Measurements from ENCODE around the gene PVRIG.
"Not testable (repeated sequence)": the region's sequence is repeated elsewhere in the genome, so short reads cannot be mapped to it uniquely, and the experiment has no call there.

The PVRIG gene

GRCh38 chr7:100239975-100240374, 20.2 kb downstream of the PVRIG start:
- not testable (repeated sequence) for H3K36me3 ChIP-seq (ENCODE audit: low read depth); H3K4me1 ChIP-seq (ENCODE audit: insufficient read depth, poor library complexity, severe bottlenecking); H3K27me3 ChIP-seq (ENCODE audit: insufficient read depth, poor library complexity, severe bottlenecking); H3K9me3 ChIP-seq (ENCODE audit: severe bottlenecking); H3K4me3 ChIP-seq (ENCODE audit: severe bottlenecking); H3K27ac ChIP-seq (ENCODE audit: poor library complexity, severe bottlenecking); DNase-seq (ENCODE audit: low spot score)
- peak; percentile 66 for ATAC-seq (ENCODE audit: low read depth)

DNA sequence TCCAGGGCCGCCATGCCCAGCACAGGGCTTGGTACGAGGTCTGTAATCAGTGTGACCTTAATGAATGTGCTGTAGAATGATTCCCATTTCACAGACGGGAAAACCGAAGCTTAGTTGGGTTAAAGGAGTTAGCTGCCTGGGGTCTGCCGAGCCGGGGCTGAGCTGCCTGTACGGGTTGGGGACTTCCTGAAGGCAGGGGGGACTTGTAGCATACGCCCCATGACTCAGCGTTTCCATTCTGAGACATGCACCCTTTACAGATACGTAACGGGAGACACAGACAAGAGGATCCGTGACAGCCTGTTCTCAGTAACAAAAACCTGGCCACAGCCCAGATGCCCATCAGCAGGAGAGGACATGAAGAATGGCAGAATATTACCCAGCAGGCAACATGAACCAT, 23.6 kb downstream of the PVRIG start:
- not testable (repeated sequence) for DNase-seq (ENCODE audit: low spot score); H3K4me3 ChIP-seq (ENCODE audit: severe bottlenecking); H3K36me3 ChIP-seq (ENCODE audit: low read depth); H3K9me3 ChIP-seq (ENCODE audit: severe bottlenecking); H3K27ac ChIP-seq (ENCODE audit: poor library complexity, severe bottlenecking); H3K27me3 ChIP-seq (ENCODE audit: insufficient read depth, poor library complexity, severe bottlenecking); ATAC-seq (ENCODE audit: low read depth)
- H3K4me1 ChIP-seq (ENCODE audit: insufficient read depth, poor library complexity, severe bottlenecking): peaks cover 12% of the 10 kb centered on the region

DNA sequence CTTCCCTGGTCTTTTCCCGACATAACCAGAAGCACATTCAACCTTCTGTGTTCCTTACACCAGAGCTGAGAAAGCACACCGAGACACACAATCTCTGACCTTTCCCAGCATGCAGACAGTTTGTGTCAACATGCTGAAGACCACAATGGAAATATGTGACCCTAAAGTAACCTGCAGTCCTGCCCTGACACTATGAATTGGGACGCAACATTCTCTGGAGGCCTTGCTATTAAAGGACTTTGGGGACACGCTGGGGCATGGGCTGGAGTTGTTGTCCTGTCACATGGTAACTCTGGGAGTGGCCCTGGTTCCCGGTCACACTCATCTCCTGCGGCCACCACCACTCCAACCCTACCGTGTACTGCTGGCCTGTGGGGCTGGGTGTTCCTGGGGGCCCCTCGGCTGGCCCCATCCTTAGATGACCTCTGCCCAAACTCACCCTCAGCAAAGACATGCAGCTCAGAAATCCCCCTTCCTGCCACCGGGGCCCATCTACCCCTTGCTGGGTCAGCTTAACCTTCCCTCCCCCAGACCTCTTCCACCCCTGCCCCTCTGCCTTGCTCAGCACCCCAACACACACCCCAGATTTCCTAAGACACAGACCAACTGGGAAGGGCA, 25.3 kb downstream of the PVRIG start:
- H3K9me3 ChIP-seq (ENCODE audit: severe bottlenecking); H3K27me3 ChIP-seq (ENCODE audit: insufficient read depth, poor library complexity, severe bottlenecking); H3K4me3 ChIP-seq (ENCODE audit: severe bottlenecking); DNase-seq (ENCODE audit: low spot score); H3K36me3 ChIP-seq (ENCODE audit: low read depth); H3K27ac ChIP-seq (ENCODE audit: poor library complexity, severe bottlenecking); ATAC-seq (ENCODE audit: low read depth): not testable (repeated sequence)
- peaks cover 12% of the 10 kb centered on the region for H3K4me1 ChIP-seq (ENCODE audit: insufficient read depth, poor library complexity, severe bottlenecking)

DNA sequence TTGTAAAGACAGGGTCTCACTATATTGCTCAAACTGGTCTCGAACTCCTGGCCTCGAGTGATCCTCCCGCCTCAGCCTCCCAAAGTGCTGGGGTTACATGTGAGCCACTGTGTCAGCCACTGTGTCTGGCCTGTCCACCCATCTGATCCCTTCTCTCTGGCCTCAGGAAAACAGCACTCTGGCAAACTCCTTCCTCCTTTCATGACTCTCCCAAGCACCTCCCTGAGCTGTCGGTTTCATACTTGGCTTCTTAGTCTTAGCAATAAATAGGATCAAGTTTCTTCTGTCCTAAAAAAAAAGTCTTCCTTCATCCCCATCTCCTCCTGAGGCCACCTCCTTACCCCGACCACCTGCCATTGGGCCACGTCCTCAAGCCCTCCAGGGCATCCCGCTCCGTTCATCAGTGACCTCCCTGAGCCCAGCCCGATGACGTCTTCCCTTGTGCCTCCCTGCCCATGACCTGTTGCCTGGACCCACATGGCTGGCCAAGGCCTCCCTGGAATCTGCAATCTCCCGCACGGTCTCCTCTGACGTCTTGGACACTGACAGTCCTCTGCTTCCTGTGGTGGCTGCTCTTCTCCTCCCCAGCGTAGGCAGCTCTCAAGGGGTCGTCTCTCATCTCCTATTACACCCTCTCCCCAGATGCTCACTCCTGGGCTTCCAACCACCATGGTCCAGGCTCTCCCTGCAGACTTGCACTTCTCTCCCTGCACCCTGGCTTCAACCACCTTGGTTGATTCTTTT, 26.5 kb downstream of the PVRIG start:
- H3K36me3 ChIP-seq (ENCODE audit: low read depth); H3K9me3 ChIP-seq (ENCODE audit: severe bottlenecking); ATAC-seq (ENCODE audit: low read depth); H3K27me3 ChIP-seq (ENCODE audit: insufficient read depth, poor library complexity, severe bottlenecking); H3K4me3 ChIP-seq (ENCODE audit: severe bottlenecking); DNase-seq (ENCODE audit: low spot score); H3K27ac ChIP-seq (ENCODE audit: poor library complexity, severe bottlenecking): not testable (repeated sequence)
- peaks cover 12% of the 10 kb centered on the region for H3K4me1 ChIP-seq (ENCODE audit: insufficient read depth, poor library complexity, severe bottlenecking)

- not testable (repeated sequence) for H3K36me3 ChIP-seq (ENCODE audit: low read depth); H3K9me3 ChIP-seq (ENCODE audit: severe bottlenecking); H3K4me3 ChIP-seq (ENCODE audit: severe bottlenecking); DNase-seq (ENCODE audit: low spot score); H3K27me3 ChIP-seq (ENCODE audit: insufficient read depth, poor library complexity, severe bottlenecking); H3K27ac ChIP-seq (ENCODE audit: poor library complexity, severe bottlenecking); ATAC-seq (ENCODE audit: low read depth)
- H3K4me1 ChIP-seq (ENCODE audit: insufficient read depth, poor library complexity, severe bottlenecking): peaks cover 12% of the 10 kb centered on the region
These were observed 27.1 kb downstream of the PVRIG start for GRCh38 chr7:100246865-100247137.

DNA sequence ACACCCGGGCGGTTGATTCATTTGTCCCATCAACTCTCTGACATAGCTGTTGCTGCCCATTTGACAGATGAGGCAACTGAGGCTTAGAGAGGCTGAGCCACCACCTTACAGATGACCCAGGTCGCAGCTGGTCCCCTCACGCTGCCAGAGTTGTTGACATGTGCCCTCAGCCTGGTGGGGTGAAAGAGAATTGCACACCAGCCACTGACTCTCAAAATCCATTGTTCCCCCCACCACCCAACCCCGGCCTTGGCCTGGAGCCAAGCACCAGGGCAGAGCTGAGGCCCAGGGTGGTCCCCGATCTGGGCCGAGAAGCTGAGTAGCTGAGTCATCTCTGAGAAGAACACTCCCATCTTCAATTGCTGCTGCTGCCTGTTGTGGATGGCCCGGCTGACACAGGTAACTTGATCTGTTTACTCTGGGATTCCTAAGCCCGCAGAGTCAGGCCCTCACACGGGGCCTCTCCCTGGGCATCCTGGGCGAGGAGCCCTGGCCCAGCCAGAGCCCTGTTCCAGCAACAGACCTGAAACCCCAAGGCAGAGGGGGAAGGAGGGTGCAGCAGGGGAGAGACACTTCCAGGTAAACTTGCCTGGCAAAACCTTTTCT, 27.5 kb downstream of the PVRIG start:
- peak overlapping the region; percentile 17 for H3K27ac ChIP-seq (ENCODE audit: poor library complexity, severe bottlenecking)
- no peaks in the 10 kb centered on the region for H3K9me3 ChIP-seq (ENCODE audit: severe bottlenecking)
- H3K4me1 ChIP-seq (ENCODE audit: insufficient read depth, poor library complexity, severe bottlenecking): peaks cover 12% of the 10 kb centered on the region
- no peak overlapping the region for H3K4me3 ChIP-seq (ENCODE audit: severe bottlenecking)
- TF ChIP-seq, protein P1, sequence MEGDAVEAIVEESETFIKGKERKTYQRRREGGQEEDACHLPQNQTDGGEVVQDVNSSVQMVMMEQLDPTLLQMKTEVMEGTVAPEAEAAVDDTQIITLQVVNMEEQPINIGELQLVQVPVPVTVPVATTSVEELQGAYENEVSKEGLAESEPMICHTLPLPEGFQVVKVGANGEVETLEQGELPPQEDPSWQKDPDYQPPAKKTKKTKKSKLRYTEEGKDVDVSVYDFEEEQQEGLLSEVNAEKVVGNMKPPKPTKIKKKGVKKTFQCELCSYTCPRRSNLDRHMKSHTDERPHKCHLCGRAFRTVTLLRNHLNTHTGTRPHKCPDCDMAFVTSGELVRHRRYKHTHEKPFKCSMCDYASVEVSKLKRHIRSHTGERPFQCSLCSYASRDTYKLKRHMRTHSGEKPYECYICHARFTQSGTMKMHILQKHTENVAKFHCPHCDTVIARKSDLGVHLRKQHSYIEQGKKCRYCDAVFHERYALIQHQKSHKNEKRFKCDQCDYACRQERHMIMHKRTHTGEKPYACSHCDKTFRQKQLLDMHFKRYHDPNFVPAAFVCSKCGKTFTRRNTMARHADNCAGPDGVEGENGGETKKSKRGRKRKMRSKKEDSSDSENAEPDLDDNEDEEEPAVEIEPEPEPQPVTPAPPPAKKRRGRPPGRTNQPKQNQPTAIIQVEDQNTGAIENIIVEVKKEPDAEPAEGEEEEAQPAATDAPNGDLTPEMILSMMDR (IDR thresholded peaks at IDR 0.05; ENCODE audit: poor library complexity, severe bottlenecking): no peak
- no peaks in the 10 kb centered on the region for H3K36me3 ChIP-seq (ENCODE audit: low read depth)
- ATAC-seq (ENCODE audit: low read depth) (peak; percentile 100), DNase-seq (ENCODE audit: low spot score) (peak; percentile 86)
- H3K27me3 ChIP-seq (ENCODE audit: insufficient read depth, poor library complexity, severe bottlenecking): no peaks in the 10 kb centered on the region

DNA sequence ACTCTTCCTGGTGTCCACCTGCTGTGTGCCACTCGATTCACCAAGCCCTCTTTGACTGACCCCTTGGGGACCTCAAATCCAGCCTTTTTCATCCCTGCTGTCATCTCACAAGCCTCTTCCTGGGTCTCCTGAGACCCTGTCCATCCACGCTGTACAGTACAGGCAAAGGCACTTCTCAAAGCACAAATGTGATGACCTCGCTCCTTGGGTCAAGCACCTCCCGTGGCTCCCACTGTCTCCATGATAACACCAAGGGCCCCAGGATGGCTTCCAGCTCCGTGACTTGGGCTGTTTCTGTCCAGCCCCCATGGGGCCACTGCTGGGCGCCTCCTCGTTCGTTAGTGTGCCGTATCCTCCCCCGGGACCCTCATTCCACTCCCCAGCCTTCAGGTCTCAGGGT, 28.7 kb downstream of the PVRIG start:
- Histone ChIP-seq H3K4me1 (ENCODE audit: insufficient read depth, poor library complexity, severe bottlenecking) (peaks cover 12% of the 10 kb centered on the region), H3K27ac (ENCODE audit: poor library complexity, severe bottlenecking) (no peak overlapping the region), H3K4me3 (ENCODE audit: severe bottlenecking) (no peak overlapping the region), H3K27me3 (ENCODE audit: insufficient read depth, poor library complexity, severe bottlenecking) (no peaks in the 10 kb centered on the region), H3K36me3 (ENCODE audit: low read depth) (no peaks in the 10 kb centered on the region), H3K9me3 (ENCODE audit: severe bottlenecking) (no peaks in the 10 kb centered on the region)
- DNase-seq (ENCODE audit: low spot score): no peak
- ATAC-seq (ENCODE audit: low read depth): no peak
- TF ChIP-seq, protein P1 (IDR thresholded peaks at IDR 0.05; ENCODE audit: poor library complexity, severe bottlenecking): no peak
